T47D (cell line): ENCODE measurements around the gene MLIP.

Experiments
- DNase-seq, 2 experiments: peaks; one replicate each; pipeline versions ENCODE4 v3.0.0 to v3.0.0-alpha.2; 2011 to 2012; ENCODE audit warnings: low read depth in 1 of 2, low spot score in 1 of 2
- JUND ChIP-seq: IDR thresholded peaks from 2 replicates; pipeline ENCODE4 v1.6.1; 2012; ENCODE audit warnings: low read depth
- in situ Hi-C: cut with HindIII; loops from 2 replicates; pipeline ENCODE4 v1.10.0; 2016; ENCODE audit warnings: low sequenced_read_pairs, low pct_unique_long_range_greater_than_20kb

The MLIP gene

GRCh38 chr6:54083287-54083686 lies 28.0 kb upstream of the MLIP start:
- in situ Hi-C loops: no loop called here
- no peak for TF ChIP-seq JUND

DNA sequence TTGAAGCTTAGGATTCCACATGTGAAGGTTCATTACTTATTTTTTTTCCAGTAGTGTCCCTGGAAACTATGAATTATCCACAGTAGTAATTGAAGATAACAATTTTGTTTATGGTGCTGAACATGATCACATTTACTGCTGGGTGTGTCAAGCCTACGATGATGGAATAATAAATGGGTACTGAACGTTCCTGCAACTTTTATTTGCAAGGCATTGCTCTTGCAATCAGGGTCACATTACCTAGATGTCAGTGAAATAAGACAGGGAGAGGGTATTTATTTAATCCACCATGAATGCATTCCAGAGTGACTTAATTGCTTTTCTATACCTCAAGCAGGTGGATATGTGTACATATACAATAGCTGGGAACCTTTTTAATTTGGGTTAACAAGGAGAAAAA lies 27.0 kb upstream of the MLIP start:
- in situ Hi-C loops: no loop called here
- no peak for TF ChIP-seq JUND
- no peak for DNase-seq

More at GRCh38 chr6:54083287-54083686, 28.0 kb upstream of the MLIP start:
- DNase-seq: no peak

- in situ Hi-C loops: no loop called here
- no peak for DNase-seq
- no peak for TF ChIP-seq JUND
These were observed 26.2 kb upstream of the MLIP start for GRCh38 chr6:54085047-54085446.

DNA sequence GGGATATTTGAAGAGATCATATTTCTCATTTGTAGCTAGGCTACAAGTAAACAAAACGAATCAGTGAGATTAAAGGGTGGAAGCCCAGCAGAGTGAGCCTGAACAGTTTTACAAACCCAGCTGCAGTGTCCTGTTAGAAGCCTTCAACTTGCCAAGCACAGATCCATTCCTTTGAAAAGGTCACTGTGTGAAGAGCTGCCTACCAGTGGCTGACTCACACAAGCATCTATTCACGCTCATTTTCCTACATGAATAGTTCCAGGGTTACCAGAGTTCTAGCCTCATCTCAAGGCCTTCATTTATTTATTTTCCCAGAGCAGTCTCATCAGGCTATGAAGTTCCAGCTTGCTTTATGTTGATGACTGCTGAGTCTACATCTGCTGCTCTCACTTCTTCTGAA lies 25.7 kb upstream of the MLIP start:
- no peak for DNase-seq
- no peak for TF ChIP-seq JUND
- in situ Hi-C loops: no loop called here

GRCh38 chr6:54086439-54086838 lies 24.8 kb upstream of the MLIP start:
- in situ Hi-C loops: no loop called here
- DNase-seq: no peak
- TF ChIP-seq JUND: no peak

GRCh38 chr6:54087721-54088120 lies 23.5 kb upstream of the MLIP start:
- in situ Hi-C loops: no loop called here
- TF ChIP-seq JUND: no peak
- no peak for DNase-seq

DNA sequence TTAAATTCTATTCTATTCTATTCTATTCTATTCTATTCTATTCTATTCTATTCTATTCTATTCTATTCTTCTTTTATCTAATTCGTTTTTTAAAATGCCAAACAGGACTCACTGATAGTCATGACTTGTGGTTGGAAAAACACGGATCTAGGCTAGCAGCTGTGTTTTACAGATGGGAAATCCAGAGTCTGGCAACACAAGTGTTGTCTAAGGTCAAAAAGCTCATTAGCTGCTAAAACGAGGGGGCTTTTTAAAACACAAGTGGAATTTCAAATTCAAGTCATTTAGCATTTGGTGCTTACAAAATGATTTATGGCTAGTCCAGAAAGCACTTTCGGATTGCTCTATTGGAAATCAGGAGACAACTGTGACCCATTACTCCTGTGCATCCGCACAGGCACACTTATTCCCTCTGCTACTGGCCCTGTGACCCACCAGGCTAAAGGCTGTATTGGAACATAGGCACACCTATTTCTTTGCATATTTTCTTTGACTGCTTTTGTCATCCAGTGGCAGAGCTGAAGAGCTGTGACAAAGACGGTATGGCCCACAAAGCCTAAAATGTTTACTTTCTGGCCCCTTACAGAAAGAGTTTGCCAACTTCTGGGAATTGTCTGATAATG lies 17.8 kb upstream of the MLIP start:
- TF ChIP-seq JUND: no peak
- in situ Hi-C loops: no loop called here
- DNase-seq: no peak

DNA sequence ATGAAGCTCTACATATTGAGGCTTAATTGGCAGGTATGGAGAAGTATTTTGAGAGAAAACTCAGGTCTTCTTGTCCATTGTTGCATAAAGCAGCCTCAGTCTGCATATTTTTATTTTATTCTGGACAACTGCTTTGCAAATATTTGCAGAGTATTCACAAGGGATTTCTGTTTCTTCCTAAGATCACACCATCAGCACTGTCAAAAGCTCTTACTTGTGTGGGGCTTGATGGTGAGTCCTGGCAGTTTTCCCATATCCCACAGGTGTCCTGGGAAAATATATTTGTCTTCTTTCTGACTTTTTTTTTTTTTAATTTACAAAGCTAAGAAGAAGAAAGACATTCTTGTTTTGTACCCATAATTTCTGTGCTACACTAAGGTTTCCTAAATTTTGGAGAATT lies 16.9 kb upstream of the MLIP start:
- no peak for DNase-seq
- in situ Hi-C loops: no loop called here
- TF ChIP-seq JUND: no peak

DNA sequence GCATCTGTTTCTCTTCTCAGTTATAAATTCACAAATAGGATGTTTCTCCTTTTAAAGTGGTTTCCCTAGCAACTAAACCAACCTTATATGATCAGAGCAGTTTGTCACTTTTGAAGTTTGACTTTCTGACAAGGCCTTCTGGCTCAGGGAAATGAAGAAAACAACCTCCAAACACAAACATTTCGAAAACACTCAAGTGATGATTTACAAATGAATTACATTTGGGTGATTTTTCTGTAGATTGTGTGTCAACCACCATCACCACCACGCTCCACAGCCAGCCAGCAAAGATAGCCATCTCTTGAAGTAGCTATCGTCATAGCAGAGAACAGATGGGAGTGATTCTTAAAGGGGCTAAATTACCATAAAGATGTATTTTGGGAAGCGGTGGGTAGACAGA lies 16.5 kb upstream of the MLIP start:
- DNase-seq: no peak
- in situ Hi-C loops: no loop called here
- no peak for TF ChIP-seq JUND

GRCh38 chr6:54095723-54096122 lies 15.5 kb upstream of the MLIP start:
- in situ Hi-C loops: no loop called here
- no peak for TF ChIP-seq JUND
- DNase-seq: no peak

GRCh38 chr6:54096811-54097210 lies 14.4 kb upstream of the MLIP start:
- TF ChIP-seq JUND: no peak
- in situ Hi-C loops: no loop called here
- no peak for DNase-seq

GRCh38 chr6:54097753-54098152 lies 13.5 kb upstream of the MLIP start:
- DNase-seq: no peak
- in situ Hi-C loops: no loop called here
- TF ChIP-seq JUND: no peak

DNA sequence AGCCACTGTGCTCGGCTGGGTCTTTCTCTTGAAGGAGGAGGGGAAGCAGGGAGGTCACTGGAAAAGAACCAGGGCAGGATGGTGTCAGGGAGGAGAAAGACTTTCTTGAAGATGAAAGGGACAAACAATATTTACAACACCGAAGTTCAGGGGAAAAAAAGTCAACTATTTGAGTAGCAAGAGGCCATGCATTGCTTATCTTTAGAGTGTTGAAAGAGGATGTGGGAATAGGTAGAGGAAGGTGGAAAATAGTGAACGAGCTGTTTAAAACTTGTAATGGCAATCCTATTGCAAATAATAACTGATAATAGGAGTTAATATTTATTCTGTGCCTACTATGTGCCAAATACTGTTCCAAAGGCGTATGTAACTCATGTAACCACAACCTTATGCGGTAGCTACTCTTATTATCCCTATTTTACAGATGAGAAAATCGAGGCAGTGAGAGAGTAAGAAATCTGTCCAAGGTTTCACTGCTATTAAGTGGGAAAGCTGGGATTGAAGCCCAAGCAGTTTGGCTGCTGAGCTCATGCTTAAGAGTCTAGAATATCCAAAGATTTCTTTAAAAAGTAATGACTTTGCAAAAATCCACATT lies 12.7 kb upstream of the MLIP start:
- TF ChIP-seq JUND: no peak
- DNase-seq: no peak
- in situ Hi-C loops: no loop called here

- no peak for TF ChIP-seq JUND
- in situ Hi-C loops: no loop called here
- no peak for DNase-seq
These were observed 12.0 kb upstream of the MLIP start for GRCh38 chr6:54099225-54099624.
